Esophagus (tissue), 2 donors: ENCODE measurements around the gene CHKB. TPM values are rescaled to one million over a fixed set of nuclear protein-coding genes. Genes with fewer than 3 reads are reported as not detected.
A peak's percentile ranks its signal among the peaks of the same experiment; 100 is the strongest.
"Not testable (repeated sequence)": the region's sequence is repeated elsewhere in the genome, so short reads cannot be mapped to it uniquely, and the experiment has no call there.

Experiments
- H3K27ac ChIP-seq, 2 donors: one replicate each; pipeline ENCODE4 v1.5.1; 2013; ENCODE audit warnings: low read depth in 2 of 2, mild to moderate bottlenecking in 2 of 2, inconsistent platforms in 1 of 2, low read length in 1 of 2, moderate library complexity in 1 of 2
- H3K27me3 ChIP-seq, 2 donors: one replicate each; pipeline ENCODE4 v1.6.1; 2013; ENCODE audit warnings: low read length in 2 of 2, control low read depth in 1 of 2, mild to moderate bottlenecking in 1 of 2; ENCODE audit not compliant: insufficient read depth in 2 of 2, control insufficient read depth in 1 of 2
- H3K36me3 ChIP-seq, 2 donors: one replicate each; pipeline ENCODE4 v1.6.1; 2013; ENCODE audit warnings: low read length in 1 of 2; ENCODE audit not compliant: control insufficient read depth in 2 of 2, insufficient read depth in 2 of 2
- H3K4me1 ChIP-seq, 2 donors: one replicate each; pipeline ENCODE4 v1.6.1; 2013; ENCODE audit warnings: low read length in 1 of 2; ENCODE audit not compliant: control insufficient read depth in 2 of 2, insufficient read depth in 2 of 2
- H3K4me3 ChIP-seq, 2 donors: one replicate each; pipeline ENCODE4 v1.5.1; 2013; ENCODE audit warnings: low read length in 2 of 2, mild to moderate bottlenecking in 2 of 2, low read depth in 1 of 2, moderate library complexity in 1 of 2
- H3K9me3 ChIP-seq, 2 donors: one replicate each; pipeline ENCODE4 v1.6.1; 2013; ENCODE audit warnings: mild to moderate bottlenecking in 2 of 2, low read depth in 1 of 2, low read length in 1 of 2, moderate library complexity in 1 of 2; ENCODE audit not compliant: control insufficient read depth in 2 of 2, insufficient read depth in 1 of 2
- WGBS, 2 donors: extraction: QIAGEN DNeasy Blood & Tissue Kit; methylation state at CpG; one replicate each; pipeline ENCODE4 v1.1.7; 2013; 5-methylcytosine and 5-hydroxymethylcytosine counted together
- polyA plus RNA-seq, 2 donors: library from polyadenylated mRNA; stranded (reverse); fragments of 200-250 nt; gene quantifications; one replicate each; pipeline ENCODE4 v1.2.3, GENCODE V29; 2013
- donor health status: healthy with polysubstance abuse.
- donor health status: Bipolar disorder and iron deficiency.

CHKB gene
- polyA plus RNA-seq, 2 donors, result 50.1 to 110 TPM

DNA sequence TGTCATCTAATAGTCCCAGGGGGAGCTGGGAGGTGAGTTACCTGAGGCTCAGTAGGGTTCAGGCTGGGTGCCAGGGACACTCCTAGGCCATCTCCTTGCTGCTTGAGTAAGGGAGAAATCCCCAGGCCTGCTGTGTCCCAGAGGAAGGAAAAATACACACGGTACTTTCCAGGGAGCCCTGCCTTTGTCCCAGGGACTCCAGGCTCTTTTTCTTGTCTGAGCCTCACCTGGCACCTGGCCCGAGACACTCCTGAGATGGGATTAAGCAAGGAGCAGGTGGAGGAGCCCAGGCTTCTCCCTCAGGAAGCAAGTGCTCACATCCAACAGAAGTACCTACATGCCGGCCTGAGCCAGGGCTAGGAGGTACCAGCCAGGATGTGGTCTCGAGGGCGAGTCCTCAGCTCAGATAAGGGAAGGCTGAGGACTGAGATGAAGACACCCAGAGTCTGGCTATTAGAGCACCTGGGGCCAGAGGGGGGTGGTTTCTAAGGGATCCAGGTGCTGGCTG, 37.8 kb downstream of the CHKB start:
- Histone ChIP-seq H3K27ac (peak overlapping the region; percentile 74 to 85), H3K4me1 (peaks cover 4 to 19% of the 10 kb centered on the region in 2 donors)
- 41 to 49% methylated on average over 5 of the region's 5 CpGs for WGBS, 2 donors

DNA sequence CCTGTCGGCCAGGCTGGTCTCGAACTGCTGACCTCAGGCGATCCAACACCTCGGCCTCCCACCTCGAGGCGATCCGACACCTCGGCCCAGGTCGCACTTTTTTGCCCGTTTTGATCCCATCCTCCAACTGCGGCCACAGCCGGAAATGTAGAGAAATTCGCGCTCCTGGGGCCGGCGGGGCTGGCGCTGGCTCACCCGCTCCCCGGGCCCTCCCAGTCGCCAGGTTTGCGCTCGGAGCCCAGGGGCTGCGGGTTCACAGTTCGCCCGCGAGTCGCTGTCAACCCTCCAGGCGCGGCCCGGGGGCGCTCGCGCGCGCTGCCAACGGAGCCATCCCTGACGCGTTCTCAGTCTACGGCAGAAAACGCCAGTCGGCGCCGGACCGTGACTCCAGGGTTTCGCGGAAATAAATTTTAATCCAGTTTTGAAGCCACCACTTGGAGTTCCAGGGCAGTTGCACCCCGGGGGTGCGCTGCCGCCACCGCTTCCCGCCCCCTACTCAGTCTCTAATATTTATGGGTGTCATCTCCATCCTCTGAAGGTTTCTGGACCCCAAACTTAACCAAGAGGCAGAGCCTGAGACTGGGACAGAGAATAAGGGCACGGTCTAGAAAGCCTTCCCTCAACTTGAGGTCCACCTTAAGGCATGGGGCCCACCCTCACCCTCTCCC, 38.4 kb downstream of the CHKB start:
- 3% methylated on average over 52 of the region's 52 CpGs for WGBS, 2 donors
- H3K27me3 ChIP-seq, result no peaks in the 10 kb centered on the region
- H3K36me3 ChIP-seq, result no peaks in the 10 kb centered on the region
- peak overlapping the region; percentile 74 to 85 for H3K27ac ChIP-seq
- peaks cover 4 to 17% of the 10 kb centered on the region in 2 donors for H3K4me1 ChIP-seq
- H3K4me3 ChIP-seq, result peak overlapping the region; percentile 25 to 30
- H3K9me3 ChIP-seq, result no peaks in the 10 kb centered on the region

More for the DNA sequence above, 37.8 kb downstream of the CHKB start:
- Histone ChIP-seq H3K9me3 (no peaks in the 10 kb centered on the region), H3K27me3 (no peaks in the 10 kb centered on the region), H3K4me3 (no peak overlapping the region), H3K36me3 (no peaks in the 10 kb centered on the region)

DNA sequence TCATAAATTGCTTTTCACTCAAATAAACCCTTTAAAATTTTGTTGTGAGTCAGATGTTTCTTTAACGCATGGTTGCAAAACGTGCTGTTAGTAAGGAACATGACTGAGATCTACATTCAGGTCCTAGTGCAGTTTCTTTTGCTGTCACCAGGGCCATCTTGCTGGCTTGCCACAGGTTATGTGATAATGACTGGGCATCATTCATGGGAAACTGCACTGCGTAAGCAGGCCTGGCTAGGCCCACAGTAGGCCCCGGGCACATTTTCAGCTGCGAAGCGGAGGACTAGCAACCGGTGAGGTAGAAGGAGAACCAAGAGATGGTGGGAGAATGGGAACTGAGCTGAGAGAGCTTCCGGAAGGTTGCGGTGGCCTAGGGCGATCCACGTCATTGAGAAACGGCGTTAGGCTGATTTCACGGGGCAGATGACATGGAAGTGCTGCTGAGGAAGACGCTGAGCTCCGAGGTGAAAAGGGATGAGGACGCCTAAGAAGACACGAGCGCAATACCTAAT, 40.2 kb downstream of the CHKB start:
- peak overlapping the region; percentile 84 to 95 for H3K27ac ChIP-seq
- no peaks in the 10 kb centered on the region for H3K27me3 ChIP-seq
- no peaks in the 10 kb centered on the region for H3K36me3 ChIP-seq
- no peak overlapping the region for H3K4me3 ChIP-seq
- WGBS, 2 donors, result 83 to 87% methylated on average over 19 of the region's 19 CpGs
- peaks cover 5 to 20% of the 10 kb centered on the region in 2 donors for H3K4me1 ChIP-seq
- H3K9me3 ChIP-seq, result peaks cover 0 to 2% of the 10 kb centered on the region in 2 donors

DNA sequence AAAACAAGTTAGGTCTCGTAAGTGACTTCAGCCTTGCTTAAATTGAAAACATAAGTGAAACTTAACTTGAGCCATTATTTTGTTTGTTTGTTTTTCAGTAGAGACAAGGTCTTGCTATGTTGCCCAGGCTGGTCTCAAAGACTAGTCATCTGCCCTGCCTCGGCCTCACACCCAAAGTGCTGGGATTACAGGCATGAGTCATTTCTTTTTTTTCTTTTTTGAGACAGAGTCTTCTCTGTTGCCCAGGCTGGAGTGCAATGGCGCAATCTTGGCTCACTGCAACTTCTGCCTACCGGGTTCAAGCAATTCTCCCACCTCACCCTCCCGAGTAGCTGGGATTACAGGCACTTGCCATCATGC, 41.0 kb downstream of the CHKB start:
- WGBS, 2 donors, result 34 to 45% methylated on average over 5 of the region's 5 CpGs
- not testable (repeated sequence) for H3K9me3 ChIP-seq, H3K36me3 ChIP-seq, H3K4me3 ChIP-seq, H3K27me3 ChIP-seq
- peak overlapping the region; percentile 84 to 88 for H3K27ac ChIP-seq
- H3K4me1 ChIP-seq, result peaks cover 5 to 15% of the 10 kb centered on the region in 2 donors

DNA sequence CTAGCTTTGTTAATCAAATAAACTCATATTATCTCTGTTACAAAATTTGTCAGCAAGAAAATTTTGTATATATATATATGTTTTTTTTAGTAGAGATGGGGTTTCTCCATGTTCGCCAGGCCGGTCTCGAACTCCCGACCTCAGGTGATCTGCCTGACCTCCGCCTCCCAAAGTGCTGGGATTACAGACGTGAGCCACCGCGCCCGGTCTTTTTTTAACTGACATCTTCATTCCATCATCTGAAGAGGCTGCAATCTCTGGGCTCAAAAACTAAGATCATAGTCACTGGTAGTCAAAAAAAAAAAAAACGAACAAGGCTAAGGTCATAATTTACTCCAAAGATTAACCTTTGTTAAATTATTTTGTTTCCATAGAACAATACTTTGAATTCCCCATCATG, 42.3 kb downstream of the CHKB start:
- no peak overlapping the region for H3K4me3 ChIP-seq
- H3K9me3 ChIP-seq, result peaks cover 0 to 2% of the 10 kb centered on the region in 2 donors
- no peaks in the 10 kb centered on the region for H3K27me3 ChIP-seq
- peak overlapping the region in 1 of 2 donors; percentile 64 for H3K27ac ChIP-seq
- no peaks in the 10 kb centered on the region for H3K36me3 ChIP-seq
- WGBS, 2 donors, result 68 to 83% methylated on average over 10 of the region's 10 CpGs
- H3K4me1 ChIP-seq, result peaks cover 5 to 7% of the 10 kb centered on the region in 2 donors

DNA sequence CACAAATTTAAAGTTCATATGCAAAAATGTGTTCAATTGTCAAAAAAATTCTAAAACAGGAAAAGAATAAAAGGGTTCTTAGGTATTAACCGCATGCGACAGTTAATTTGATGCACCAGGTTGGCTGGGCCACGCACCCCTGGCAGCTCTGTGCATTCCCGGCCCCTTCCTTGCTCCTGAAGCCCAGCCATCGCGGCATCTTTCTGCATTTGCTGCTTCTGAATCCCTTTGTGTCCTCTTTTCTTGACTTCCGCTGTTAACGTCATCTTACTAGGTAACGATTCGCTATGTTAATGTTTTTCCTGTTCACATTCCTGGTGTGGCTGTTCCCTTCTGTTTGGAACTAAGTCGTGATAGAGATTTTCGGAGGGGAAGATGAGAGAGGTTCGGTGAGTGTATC, 44.9 kb downstream of the CHKB start:
- Histone ChIP-seq H3K36me3 (no peaks in the 10 kb centered on the region), H3K27me3 (no peaks in the 10 kb centered on the region), H3K4me1 (peaks cover 2 to 7% of the 10 kb centered on the region in 2 donors), H3K27ac (peak overlapping the region; percentile 79 to 84), H3K4me3 (no peak overlapping the region), H3K9me3 (peaks cover 0 to 2% of the 10 kb centered on the region in 2 donors)
- 91% methylated on average over 13 of the region's 13 CpGs for WGBS, 2 donors

DNA sequence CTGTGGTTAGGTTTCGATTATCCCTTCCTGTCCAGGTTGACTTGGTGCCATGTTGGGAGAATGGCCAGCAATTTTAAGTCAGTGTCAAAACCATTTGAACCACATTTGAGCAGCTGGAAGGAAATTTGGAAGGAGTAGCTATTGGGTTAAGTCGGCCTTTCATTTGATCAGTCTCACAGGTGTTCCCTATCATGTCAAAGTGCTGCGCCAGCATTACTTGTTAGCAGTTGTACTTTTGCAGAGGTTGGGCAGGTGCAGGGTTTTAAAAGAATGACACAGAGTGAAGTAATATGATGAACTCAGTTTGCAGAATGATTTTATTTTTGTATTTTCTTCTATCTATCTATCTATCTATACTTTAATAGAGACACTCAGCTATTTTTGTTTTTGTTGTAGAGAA, 46.4 kb downstream of the CHKB start:
- Histone ChIP-seq H3K27ac (peak overlapping the region in 1 of 2 donors; percentile 44), H3K36me3 (no peaks in the 10 kb centered on the region), H3K27me3 (no peaks in the 10 kb centered on the region), H3K4me1 (peaks cover 2 to 6% of the 10 kb centered on the region in 2 donors), H3K9me3 (peaks cover 0 to 2% of the 10 kb centered on the region in 2 donors), H3K4me3 (no peak overlapping the region)
- 51 to 61% methylated on average over 3 of the region's 3 CpGs for WGBS, 2 donors

DNA sequence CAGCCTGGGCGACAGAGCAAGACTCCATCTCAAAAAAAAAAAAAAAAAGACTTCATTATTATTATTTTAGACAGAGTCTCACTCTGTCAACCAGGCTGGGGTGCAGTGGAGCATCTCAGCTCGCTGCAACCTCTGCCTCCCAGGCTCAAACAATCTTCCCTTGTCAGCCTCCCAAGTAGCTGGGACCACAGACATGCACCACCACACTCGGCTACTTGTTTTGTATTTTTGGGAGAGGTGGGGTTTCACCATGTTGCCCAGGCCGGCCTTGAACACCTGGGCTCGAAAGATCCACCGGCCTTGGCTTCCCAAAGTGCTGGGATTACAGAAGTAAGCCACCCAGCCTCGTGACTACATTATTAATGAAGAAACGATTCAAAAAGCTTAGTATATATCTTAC, 47.5 kb downstream of the CHKB start:
- no peak overlapping the region for H3K4me3 ChIP-seq
- no peaks in the 10 kb centered on the region for H3K27me3 ChIP-seq
- peaks cover 0 to 2% of the 10 kb centered on the region in 2 donors for H3K9me3 ChIP-seq
- peaks cover 2 to 6% of the 10 kb centered on the region in 2 donors for H3K4me1 ChIP-seq
- no peaks in the 10 kb centered on the region for H3K36me3 ChIP-seq
- H3K27ac ChIP-seq, result no peak overlapping the region
- 86% methylated on average over 7 to 8 of the region's 8 CpGs for WGBS, 2 donors

DNA sequence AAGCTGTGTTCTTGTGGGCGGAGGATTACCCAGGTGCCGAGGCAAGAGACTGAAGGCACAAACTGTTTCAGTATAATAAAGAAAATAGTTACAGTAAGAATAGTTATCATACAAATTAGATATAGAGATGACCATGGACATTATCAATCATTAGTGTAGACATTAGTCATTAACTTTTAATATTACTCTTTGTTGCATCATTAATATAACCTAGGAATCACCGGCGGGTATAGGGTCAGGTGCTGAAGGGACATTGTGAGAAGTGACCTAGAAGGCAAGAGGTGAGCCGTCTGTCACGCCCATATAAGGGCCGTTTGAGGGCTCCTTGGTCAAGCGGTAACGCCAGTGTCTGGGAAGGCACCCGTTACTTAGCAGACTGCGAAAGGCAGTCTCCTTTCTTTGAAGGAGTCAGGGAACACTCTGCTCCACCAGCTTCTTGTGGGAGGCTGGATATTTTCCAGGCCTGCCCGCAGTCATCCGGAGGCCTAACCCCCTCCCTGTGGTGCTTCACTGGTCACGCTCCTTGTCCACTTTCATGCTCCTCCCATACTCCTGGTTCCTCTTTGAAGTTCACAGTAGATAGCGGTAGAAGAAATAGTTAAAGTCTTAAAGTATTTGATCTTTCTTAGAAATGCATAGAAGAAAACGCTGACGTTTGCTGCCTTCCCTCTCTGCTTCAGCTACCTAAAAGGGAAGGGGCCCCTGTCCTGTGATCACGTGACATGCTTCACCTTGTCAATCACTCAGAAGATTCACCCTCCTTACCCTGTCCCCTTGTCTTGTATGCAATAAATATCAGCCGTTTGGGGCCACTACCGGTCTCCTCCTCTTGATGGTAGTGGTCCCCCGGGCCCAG, 48.6 kb downstream of the CHKB start:
- H3K4me3 ChIP-seq, H3K27ac ChIP-seq, H3K4me1 ChIP-seq, H3K27me3 ChIP-seq, H3K36me3 ChIP-seq, H3K9me3 ChIP-seq: not testable (repeated sequence)
- 65 to 67% methylated on average over 21 of the region's 21 CpGs for WGBS, 2 donors
